Activated naive CD4-positive, alpha-beta T cell treated with anti-CD3 and anti-CD28 coated beads, Interleukin-2, amount 50 U/mL, for 24 hours (primary cell): ENCODE results near the gene ZNF281.
"Not testable (repeated sequence)": the region's sequence is repeated elsewhere in the genome, so short reads cannot be mapped to it uniquely, and the experiment has no call there.

Experiments used
- H3K27ac Mint-ChIP-seq: one replicate; pipeline ENCODE4 v1.8.0; 2021; ENCODE audit warnings: mild to moderate bottlenecking, mixed read lengths
- H3K27me3 Mint-ChIP-seq: one replicate; pipeline ENCODE4 v1.8.0; 2021; ENCODE audit warnings: mixed read lengths
- H3K36me3 Mint-ChIP-seq: one replicate; pipeline ENCODE4 v1.8.0; 2021; ENCODE audit warnings: mixed read lengths
- H3K4me1 Mint-ChIP-seq: one replicate; pipeline ENCODE4 v1.8.0; 2021; ENCODE audit warnings: mixed read lengths
- H3K4me3 Mint-ChIP-seq: one replicate; pipeline ENCODE4 v1.8.0; 2021; ENCODE audit warnings: mild to moderate bottlenecking, mixed read lengths
- H3K9me3 Mint-ChIP-seq: one replicate; pipeline ENCODE4 v1.8.0; 2021; ENCODE audit warnings: mixed read lengths

ZNF281 gene

GRCh38 chr1:200413766-200414165, 3.9 kb upstream of the ZNF281 start:
- peaks cover 20% of the 10 kb centered on the region for H3K4me1 Mint-ChIP-seq
- not testable (repeated sequence) for H3K27me3 Mint-ChIP-seq, H3K4me3 Mint-ChIP-seq, H3K36me3 Mint-ChIP-seq, H3K9me3 Mint-ChIP-seq, H3K27ac Mint-ChIP-seq

GRCh38 chr1:200411406-200412257, 1.8 kb upstream of the ZNF281 start:
- Mint-ChIP-seq H3K9me3 (peaks cover 4% of the 10 kb centered on the region), H3K4me1 (peaks cover 41% of the 10 kb centered on the region), H3K36me3 (peaks cover 19% of the 10 kb centered on the region), H3K27me3 (no peaks in the 10 kb centered on the region), H3K4me3 (no peak overlapping the region), H3K27ac (no peak overlapping the region)

GRCh38 chr1:200410566-200410878, 686 bp upstream of the ZNF281 start:
- no peak overlapping the region for H3K27ac Mint-ChIP-seq
- peak overlapping the region; percentile 99 for H3K4me3 Mint-ChIP-seq
- H3K9me3 Mint-ChIP-seq, result peaks cover 11% of the 10 kb centered on the region
- H3K4me1 Mint-ChIP-seq, result peaks cover 49% of the 10 kb centered on the region
- peaks cover 29% of the 10 kb centered on the region for H3K36me3 Mint-ChIP-seq
- no peaks in the 10 kb centered on the region for H3K27me3 Mint-ChIP-seq

- H3K4me3 Mint-ChIP-seq, result peak overlapping the region; percentile 99
- H3K27ac Mint-ChIP-seq, result peak overlapping the region; percentile 46
- H3K4me1 Mint-ChIP-seq, result peaks cover 59% of the 10 kb centered on the region
- H3K27me3 Mint-ChIP-seq, result no peaks in the 10 kb centered on the region
- H3K9me3 Mint-ChIP-seq, result peaks cover 11% of the 10 kb centered on the region
- peaks cover 29% of the 10 kb centered on the region for H3K36me3 Mint-ChIP-seq
Measured at GRCh38 chr1:200409203-200409760, 554 bp downstream of the ZNF281 start.

- Mint-ChIP-seq H3K4me3 (peak overlapping the region; percentile 73), H3K27me3 (no peaks in the 10 kb centered on the region), H3K27ac (no peak overlapping the region), H3K9me3 (peaks cover 11% of the 10 kb centered on the region), H3K36me3 (peaks cover 33% of the 10 kb centered on the region), H3K4me1 (peaks cover 77% of the 10 kb centered on the region)
Measured at GRCh38 chr1:200406161-200406797, 3.6 kb downstream of the ZNF281 start.

GRCh38 chr1:200405264-200405663, 4.6 kb downstream of the ZNF281 start:
- Mint-ChIP-seq H3K27me3 (no peaks in the 10 kb centered on the region), H3K4me3 (peak overlapping the region; percentile 73), H3K27ac (no peak overlapping the region), H3K36me3 (peaks cover 33% of the 10 kb centered on the region), H3K4me1 (peaks cover 80% of the 10 kb centered on the region), H3K9me3 (peaks cover 11% of the 10 kb centered on the region)

- H3K36me3 Mint-ChIP-seq, result peaks cover 18% of the 10 kb centered on the region
- H3K27me3 Mint-ChIP-seq, result no peaks in the 10 kb centered on the region
- H3K27ac Mint-ChIP-seq, result peak overlapping the region; percentile 38
- H3K9me3 Mint-ChIP-seq, result peaks cover 7% of the 10 kb centered on the region
- peaks cover 60% of the 10 kb centered on the region for H3K4me1 Mint-ChIP-seq
- H3K4me3 Mint-ChIP-seq, result no peak overlapping the region
Measured at GRCh38 chr1:200401708-200402107, 8.1 kb downstream of the ZNF281 start.

- H3K27ac Mint-ChIP-seq, result no peak overlapping the region
Measured at GRCh38 chr1:200401263-200401662, 8.6 kb downstream of the ZNF281 start.

GRCh38 chr1:200400556-200400955, 9.3 kb downstream of the ZNF281 start:
- H3K27me3 Mint-ChIP-seq, result no peaks in the 10 kb centered on the region
- no peaks in the 10 kb centered on the region for H3K9me3 Mint-ChIP-seq
- peaks cover 8% of the 10 kb centered on the region for H3K36me3 Mint-ChIP-seq
- H3K4me3 Mint-ChIP-seq, result no peak overlapping the region
- peaks cover 49% of the 10 kb centered on the region for H3K4me1 Mint-ChIP-seq
- H3K27ac Mint-ChIP-seq, result no peak overlapping the region

More at GRCh38 chr1:200401263-200401662, 8.6 kb downstream of the ZNF281 start:
- Mint-ChIP-seq H3K4me3 (no peak overlapping the region), H3K9me3 (peaks cover 3% of the 10 kb centered on the region), H3K4me1 (peaks cover 56% of the 10 kb centered on the region), H3K36me3 (peaks cover 14% of the 10 kb centered on the region), H3K27me3 (no peaks in the 10 kb centered on the region)

GRCh38 chr1:200399860-200400259, 10.0 kb downstream of the ZNF281 start:
- no peak overlapping the region for H3K4me3 Mint-ChIP-seq
- peaks cover 8% of the 10 kb centered on the region for H3K36me3 Mint-ChIP-seq
- H3K27me3 Mint-ChIP-seq, result no peaks in the 10 kb centered on the region
- no peaks in the 10 kb centered on the region for H3K9me3 Mint-ChIP-seq
- no peak overlapping the region for H3K27ac Mint-ChIP-seq
- H3K4me1 Mint-ChIP-seq, result peaks cover 42% of the 10 kb centered on the region

- H3K4me1 Mint-ChIP-seq, result peaks cover 31% of the 10 kb centered on the region
- no peaks in the 10 kb centered on the region for H3K9me3 Mint-ChIP-seq
- no peak overlapping the region for H3K27ac Mint-ChIP-seq
- no peak overlapping the region for H3K4me3 Mint-ChIP-seq
- H3K27me3 Mint-ChIP-seq, result no peaks in the 10 kb centered on the region
- H3K36me3 Mint-ChIP-seq, result peaks cover 6% of the 10 kb centered on the region
Measured at GRCh38 chr1:200398373-200398772, 11.5 kb downstream of the ZNF281 start.

GRCh38 chr1:200392625-200393185, 17.1 kb downstream of the ZNF281 start:
- no peaks in the 10 kb centered on the region for H3K36me3 Mint-ChIP-seq
- H3K4me3 Mint-ChIP-seq, result no peak overlapping the region
- no peaks in the 10 kb centered on the region for H3K27me3 Mint-ChIP-seq
- H3K9me3 Mint-ChIP-seq, result no peaks in the 10 kb centered on the region
- no peaks in the 10 kb centered on the region for H3K4me1 Mint-ChIP-seq
- H3K27ac Mint-ChIP-seq, result no peak overlapping the region

GRCh38 chr1:200391747-200392146, 18.1 kb downstream of the ZNF281 start:
- Mint-ChIP-seq H3K27me3 (no peaks in the 10 kb centered on the region), H3K4me1 (no peaks in the 10 kb centered on the region), H3K4me3 (no peak overlapping the region), H3K27ac (no peak overlapping the region), H3K36me3 (no peaks in the 10 kb centered on the region), H3K9me3 (no peaks in the 10 kb centered on the region)

GRCh38 chr1:200388791-200389190, 21.0 kb downstream of the ZNF281 start:
- Mint-ChIP-seq H3K36me3 (no peaks in the 10 kb centered on the region), H3K27ac (no peak overlapping the region), H3K9me3 (no peaks in the 10 kb centered on the region), H3K4me3 (no peak overlapping the region), H3K4me1 (no peaks in the 10 kb centered on the region), H3K27me3 (no peaks in the 10 kb centered on the region)

- Mint-ChIP-seq H3K27ac (no peak overlapping the region), H3K36me3 (no peaks in the 10 kb centered on the region), H3K4me1 (no peaks in the 10 kb centered on the region), H3K27me3 (no peaks in the 10 kb centered on the region), H3K4me3 (no peak overlapping the region), H3K9me3 (no peaks in the 10 kb centered on the region)
Measured at GRCh38 chr1:200386416-200386815, 23.4 kb downstream of the ZNF281 start.

- no peak overlapping the region for H3K27ac Mint-ChIP-seq
- no peaks in the 10 kb centered on the region for H3K27me3 Mint-ChIP-seq
- no peaks in the 10 kb centered on the region for H3K4me1 Mint-ChIP-seq
- H3K4me3 Mint-ChIP-seq, result no peak overlapping the region
- H3K9me3 Mint-ChIP-seq, result no peaks in the 10 kb centered on the region
- H3K36me3 Mint-ChIP-seq, result no peaks in the 10 kb centered on the region
Measured at GRCh38 chr1:200384818-200385390, 24.9 kb downstream of the ZNF281 start.
